ENCODE results near the gene THSD7A. TPM values are rescaled to one million over a fixed set of nuclear protein-coding genes. Genes with fewer than 3 reads are reported as not detected.

Gene THSD7A
- total and polyA plus RNA-seq, 10 of the 15 experiments (the other 5 are each of a cell fraction or from before 2014, with no cell fraction given): 0.03 to 0.09 (median 0.03) TPM; not detected in 7

DNA sequence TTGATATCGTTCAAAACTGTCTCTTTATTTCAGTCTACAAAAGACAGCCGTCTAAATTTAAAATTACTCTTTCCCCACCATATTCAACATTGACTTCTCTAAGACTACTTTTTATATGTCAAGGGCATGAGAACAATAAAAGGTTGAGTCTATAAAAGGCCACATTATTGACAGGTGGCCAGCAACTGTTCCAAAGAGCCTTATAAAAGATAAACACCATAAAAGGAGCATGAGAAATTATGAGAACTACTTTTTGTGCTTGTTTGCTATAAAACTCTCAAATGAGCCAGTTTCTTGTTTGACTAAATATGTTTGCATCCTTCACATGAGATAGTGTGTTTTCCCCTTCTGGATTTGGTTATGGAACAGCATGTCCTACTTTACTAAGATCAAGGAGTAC, 189.2 kb downstream of the THSD7A start:
- BruUV-seq (replicated peaks): no TSS peak
- no peaks in the 10 kb centered on the region for H4K20me1 ChIP-seq (ENCODE audit: control insufficient read depth, insufficient read depth)
- no peaks in the 10 kb centered on the region for H3K36me3 ChIP-seq (ENCODE audit: control insufficient read depth in 2 of 2, insufficient read depth in 2 of 2, low read length in 1 of 2)
- H3K9ac ChIP-seq (ENCODE audit: control insufficient read depth, insufficient read depth, low read length): no peak overlapping the region
- ChIA-PET SMC1A (ENCODE audit: uncharacterized antibody, unreplicated experiment) (no interaction called here), POLR2A (no interaction called here), RAD21 (ENCODE audit: unreplicated experiment) (no interaction called here), CTCF (interaction anchor here (1.8 kb wide), 1 partner anchor 10 kb away, joined by 4 read pairs; no protein-coding TSS in a partner anchor)
- no peaks in the 10 kb centered on the region for H3K4me1 ChIP-seq (ENCODE audit: control insufficient read depth, insufficient read depth, low read length)
- no peak overlapping the region for H3K4me2 ChIP-seq (ENCODE audit: control insufficient read depth, insufficient read depth)
- intact Hi-C loops (cut with micrococcal nuclease; ENCODE audit: unreplicated experiment): no loop called here
- ATAC-seq: no peak
- in situ Hi-C loops (cut with MboI): no loop called here
- H3K27ac ChIP-seq (ENCODE audit: control insufficient read depth, insufficient read depth): no peak overlapping the region
- no peak for DNase-seq (ENCODE audit: low read depth, low spot score)
- no peak for FAIRE-seq
- H3K27me3 ChIP-seq (replicated peaks in 1 of 2; ENCODE audit: control insufficient read depth in 2 of 2, insufficient read depth in 2 of 2, low read length in 1 of 2): no peaks in the 10 kb centered on the region
- no peaks in the 10 kb centered on the region for H3K9me3 ChIP-seq (replicated peaks; ENCODE audit: control insufficient read depth, insufficient read depth, low read length)
- 0% methylated on average over 2 of the region's 2 CpGs for WGBS (ENCODE audit: insufficient coverage, insufficient replicate concordance, low lambda C conversion rate, missing lambda C conversion rate)
- TF ChIP-seq IKZF1 (conservative IDR thresholded peaks at IDR 0.05) (no peak), ZNF24 (IDR thresholded peaks at IDR 0.05) (no peak), MTA2 (IDR thresholded peaks at IDR 0.05; ENCODE audit: low read depth) (no peak), LARP7 (IDR thresholded peaks at IDR 0.05) (no peak), BCL11A (IDR thresholded peaks at IDR 0.05; ENCODE audit: low read depth, low read length) (no peak), FOXK2 (IDR thresholded peaks at IDR 0.05) (no peak), HDGF (IDR thresholded peaks at IDR 0.05) (no peak), ESRRA (IDR thresholded peaks at IDR 0.05; ENCODE audit: low read length) (no peak)
- TF ChIP-seq, protein P1, sequence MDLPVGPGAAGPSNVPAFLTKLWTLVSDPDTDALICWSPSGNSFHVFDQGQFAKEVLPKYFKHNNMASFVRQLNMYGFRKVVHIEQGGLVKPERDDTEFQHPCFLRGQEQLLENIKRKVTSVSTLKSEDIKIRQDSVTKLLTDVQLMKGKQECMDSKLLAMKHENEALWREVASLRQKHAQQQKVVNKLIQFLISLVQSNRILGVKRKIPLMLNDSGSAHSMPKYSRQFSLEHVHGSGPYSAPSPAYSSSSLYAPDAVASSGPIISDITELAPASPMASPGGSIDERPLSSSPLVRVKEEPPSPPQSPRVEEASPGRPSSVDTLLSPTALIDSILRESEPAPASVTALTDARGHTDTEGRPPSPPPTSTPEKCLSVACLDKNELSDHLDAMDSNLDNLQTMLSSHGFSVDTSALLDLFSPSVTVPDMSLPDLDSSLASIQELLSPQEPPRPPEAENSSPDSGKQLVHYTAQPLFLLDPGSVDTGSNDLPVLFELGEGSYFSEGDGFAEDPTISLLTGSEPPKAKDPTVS (IDR thresholded peaks at IDR 0.05; ENCODE audit: low read depth, low read length): no peak
- TF ChIP-seq, protein P2, sequence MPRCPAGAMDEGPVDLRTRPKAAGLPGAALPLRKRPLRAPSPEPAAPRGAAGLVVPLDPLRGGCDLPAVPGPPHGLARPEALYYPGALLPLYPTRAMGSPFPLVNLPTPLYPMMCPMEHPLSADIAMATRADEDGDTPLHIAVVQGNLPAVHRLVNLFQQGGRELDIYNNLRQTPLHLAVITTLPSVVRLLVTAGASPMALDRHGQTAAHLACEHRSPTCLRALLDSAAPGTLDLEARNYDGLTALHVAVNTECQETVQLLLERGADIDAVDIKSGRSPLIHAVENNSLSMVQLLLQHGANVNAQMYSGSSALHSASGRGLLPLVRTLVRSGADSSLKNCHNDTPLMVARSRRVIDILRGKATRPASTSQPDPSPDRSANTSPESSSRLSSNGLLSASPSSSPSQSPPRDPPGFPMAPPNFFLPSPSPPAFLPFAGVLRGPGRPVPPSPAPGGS (IDR thresholded peaks at IDR 0.05; ENCODE audit: borderline replicate concordance, insufficient read depth, low read depth, low read length, poor library complexity, severe bottlenecking): no peak
- TF ChIP-seq, protein P3, sequence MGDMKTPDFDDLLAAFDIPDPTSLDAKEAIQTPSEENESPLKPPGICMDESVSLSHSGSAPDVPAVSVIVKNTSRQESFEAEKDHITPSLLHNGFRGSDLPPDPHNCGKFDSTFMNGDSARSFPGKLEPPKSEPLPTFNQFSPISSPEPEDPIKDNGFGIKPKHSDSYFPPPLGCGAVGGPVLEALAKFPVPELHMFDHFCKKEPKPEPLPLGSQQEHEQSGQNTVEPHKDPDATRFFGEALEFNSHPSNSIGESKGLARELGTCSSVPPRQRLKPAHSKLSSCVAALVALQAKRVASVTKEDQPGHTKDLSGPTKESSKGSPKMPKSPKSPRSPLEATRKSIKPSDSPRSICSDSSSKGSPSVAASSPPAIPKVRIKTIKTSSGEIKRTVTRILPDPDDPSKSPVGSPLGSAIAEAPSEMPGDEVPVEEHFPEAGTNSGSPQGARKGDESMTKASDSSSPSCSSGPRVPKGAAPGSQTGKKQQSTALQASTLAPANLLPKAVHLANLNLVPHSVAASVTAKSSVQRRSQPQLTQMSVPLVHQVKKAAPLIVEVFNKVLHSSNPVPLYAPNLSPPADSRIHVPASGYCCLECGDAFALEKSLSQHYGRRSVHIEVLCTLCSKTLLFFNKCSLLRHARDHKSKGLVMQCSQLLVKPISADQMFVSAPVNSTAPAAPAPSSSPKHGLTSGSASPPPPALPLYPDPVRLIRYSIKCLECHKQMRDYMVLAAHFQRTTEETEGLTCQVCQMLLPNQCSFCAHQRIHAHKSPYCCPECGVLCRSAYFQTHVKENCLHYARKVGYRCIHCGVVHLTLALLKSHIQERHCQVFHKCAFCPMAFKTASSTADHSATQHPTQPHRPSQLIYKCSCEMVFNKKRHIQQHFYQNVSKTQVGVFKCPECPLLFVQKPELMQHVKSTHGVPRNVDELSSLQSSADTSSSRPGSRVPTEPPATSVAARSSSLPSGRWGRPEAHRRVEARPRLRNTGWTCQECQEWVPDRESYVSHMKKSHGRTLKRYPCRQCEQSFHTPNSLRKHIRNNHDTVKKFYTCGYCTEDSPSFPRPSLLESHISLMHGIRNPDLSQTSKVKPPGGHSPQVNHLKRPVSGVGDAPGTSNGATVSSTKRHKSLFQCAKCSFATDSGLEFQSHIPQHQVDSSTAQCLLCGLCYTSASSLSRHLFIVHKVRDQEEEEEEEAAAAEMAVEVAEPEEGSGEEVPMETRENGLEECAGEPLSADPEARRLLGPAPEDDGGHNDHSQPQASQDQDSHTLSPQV (IDR thresholded peaks at IDR 0.05): no peak
- TF ChIP-seq, protein P4, sequence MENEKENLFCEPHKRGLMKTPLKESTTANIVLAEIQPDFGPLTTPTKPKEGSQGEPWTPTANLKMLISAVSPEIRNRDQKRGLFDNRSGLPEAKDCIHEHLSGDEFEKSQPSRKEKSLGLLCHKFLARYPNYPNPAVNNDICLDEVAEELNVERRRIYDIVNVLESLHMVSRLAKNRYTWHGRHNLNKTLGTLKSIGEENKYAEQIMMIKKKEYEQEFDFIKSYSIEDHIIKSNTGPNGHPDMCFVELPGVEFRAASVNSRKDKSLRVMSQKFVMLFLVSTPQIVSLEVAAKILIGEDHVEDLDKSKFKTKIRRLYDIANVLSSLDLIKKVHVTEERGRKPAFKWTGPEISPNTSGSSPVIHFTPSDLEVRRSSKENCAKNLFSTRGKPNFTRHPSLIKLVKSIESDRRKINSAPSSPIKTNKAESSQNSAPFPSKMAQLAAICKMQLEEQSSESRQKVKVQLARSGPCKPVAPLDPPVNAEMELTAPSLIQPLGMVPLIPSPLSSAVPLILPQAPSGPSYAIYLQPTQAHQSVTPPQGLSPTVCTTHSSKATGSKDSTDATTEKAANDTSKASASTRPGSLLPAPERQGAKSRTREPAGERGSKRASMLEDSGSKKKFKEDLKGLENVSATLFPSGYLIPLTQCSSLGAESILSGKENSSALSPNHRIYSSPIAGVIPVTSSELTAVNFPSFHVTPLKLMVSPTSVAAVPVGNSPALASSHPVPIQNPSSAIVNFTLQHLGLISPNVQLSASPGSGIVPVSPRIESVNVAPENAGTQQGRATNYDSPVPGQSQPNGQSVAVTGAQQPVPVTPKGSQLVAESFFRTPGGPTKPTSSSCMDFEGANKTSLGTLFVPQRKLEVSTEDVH (IDR thresholded peaks at IDR 0.05; ENCODE audit: low read depth, partially characterized antibody): no peak
- H3K4me3 ChIP-seq: no peak overlapping the region
- H3K79me2 ChIP-seq (ENCODE audit: control insufficient read depth, insufficient read depth, low read length): no peaks in the 10 kb centered on the region
- H2AFZ ChIP-seq (ENCODE audit: control insufficient read depth, low read depth, low read length): no peak overlapping the region
